GM19468 (cell line): ENCODE measurements around the gene PNKD.
"Not testable (repeated sequence)": the region's sequence is repeated elsewhere in the genome, so short reads cannot be mapped to it uniquely, and the experiment has no call there.

ENCODE experiments used
- ATAC-seq: cut with Tn5 transposase; IDR thresholded peaks from one replicate; pipeline ENCODE4 v1.9.1; 2021; ENCODE audit warnings: mild to moderate bottlenecking, moderate library complexity, moderate number of reproducible peaks; ENCODE audit not compliant: unreplicated experiment; ENCODE audit errors: extremely low read depth

The PNKD gene

DNA sequence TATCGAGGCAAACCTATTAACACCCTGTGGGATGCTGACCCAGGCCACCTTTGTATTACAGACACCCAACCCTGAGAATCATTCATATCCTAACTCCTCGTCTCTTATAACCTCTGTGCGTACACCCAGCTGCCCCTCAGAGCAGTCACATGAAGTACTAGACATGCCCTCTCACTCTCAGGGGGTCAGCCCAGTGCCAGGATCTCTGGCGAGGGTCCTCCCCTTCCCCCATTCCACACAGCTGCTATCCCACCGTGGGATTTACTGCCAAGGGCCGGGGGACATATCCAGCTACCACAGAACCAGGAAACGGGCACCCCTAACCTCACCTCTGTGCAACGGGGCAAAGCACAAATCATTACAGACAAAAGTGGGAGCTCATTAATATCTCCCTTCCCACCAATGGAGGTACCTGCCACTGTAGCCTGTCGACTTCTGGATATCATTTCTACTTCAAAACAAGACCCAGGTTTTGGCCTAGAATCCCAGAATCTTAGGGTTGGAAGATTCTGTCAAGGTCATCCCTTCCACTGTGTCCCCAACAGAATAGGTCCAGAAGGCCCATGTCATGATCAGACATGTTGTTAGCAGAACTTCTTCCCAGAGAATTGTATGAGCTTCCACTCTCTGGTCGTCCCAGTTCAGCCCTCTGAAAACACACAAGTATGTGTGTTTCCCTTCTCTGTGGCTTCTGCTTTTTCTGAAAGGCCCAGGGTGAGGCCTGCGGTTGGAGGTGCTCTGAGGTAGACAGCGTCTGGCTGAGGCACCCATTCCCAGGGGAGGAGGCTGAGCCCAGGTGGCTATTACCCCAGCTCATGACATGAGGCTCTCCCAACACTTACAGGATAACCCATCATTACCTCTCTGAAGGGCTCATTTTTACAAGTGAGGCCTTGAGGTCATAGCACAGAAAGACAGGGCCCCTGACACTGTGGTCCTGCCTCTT, 20.3 kb downstream of the PNKD start:
- no peak for ATAC-seq

DNA sequence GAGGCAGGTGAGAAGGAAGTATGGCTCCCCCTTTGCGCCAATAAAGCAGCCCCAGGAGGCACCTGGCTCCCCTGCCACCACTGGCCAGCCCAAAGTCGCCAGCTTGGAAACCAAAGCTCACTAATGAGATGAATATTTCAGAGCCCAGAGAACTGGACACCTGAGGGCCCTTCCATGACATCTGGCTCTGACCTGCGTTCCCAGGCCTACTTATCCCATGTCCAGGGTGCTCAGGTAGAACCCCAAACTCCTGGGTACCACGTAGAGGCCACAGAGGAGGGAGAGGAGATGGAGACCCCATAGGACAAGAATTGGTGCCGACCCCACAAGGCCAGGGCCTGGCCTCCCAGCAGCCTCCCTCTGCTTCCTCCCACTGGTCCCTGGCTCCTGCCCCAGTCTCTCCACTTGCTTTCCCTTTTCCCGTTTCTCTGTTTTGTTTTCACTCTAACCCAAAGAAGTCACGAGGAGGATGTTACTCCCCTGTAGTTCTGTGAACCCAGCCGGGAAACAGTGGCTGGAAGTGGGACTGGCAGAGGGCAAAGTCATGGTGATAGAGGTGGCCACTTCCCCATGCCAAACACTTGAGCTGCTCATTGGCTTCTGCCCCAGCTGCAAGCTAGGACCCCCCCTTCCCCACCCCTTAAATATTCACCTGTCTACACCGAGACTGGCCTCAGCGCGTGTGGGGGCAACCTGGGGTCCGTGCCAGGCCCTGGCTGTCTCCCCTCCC, 21.2 kb downstream of the PNKD start:
- ATAC-seq = no peak

DNA sequence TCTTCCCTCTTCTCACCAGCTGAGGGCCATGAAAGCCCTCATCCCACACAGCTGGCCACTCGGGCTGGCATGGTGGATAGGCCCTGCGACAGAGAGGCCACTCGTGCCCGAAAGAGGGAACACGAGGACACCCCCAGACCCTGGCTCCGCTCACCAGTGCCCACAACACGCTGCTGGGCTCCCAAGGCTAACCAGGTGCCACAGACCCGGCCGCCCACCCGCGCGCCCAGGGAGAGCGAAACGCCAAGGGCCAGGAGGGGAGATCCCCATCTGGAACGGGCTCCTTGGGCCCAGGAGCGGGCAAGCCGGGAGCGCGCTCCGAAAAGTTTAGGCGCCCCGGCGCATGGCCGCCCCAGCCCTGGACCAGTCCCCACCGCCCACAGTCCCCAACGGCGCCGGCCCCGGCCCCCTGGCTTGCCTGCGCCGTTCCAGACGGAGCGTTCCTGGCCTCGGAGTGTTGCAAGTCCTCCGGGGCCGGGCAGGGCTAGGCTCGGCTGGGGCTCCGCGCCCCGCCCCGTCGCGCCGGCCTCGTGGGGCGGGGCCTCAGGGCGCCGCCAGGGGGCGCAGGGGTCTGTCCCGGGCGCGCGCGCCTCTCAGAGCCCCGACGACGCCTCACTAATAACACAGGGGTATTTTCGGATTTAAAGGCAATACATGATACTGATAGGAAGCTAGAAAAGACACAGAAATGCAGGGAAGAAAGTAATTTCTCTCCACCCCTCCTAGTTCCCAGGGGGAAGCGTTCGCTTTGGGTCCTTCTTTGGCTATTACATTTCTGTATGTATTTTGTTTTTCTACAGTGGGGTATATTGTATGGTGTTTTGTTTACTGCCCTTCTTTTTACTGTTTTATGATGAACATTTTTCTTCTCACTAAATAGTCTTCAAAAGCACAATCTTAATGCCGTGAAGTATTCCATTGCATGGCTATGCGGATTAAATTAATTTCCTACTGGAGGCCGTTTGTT, 22.0 kb downstream of the PNKD start, which contains the start of gene TMBIM1:
TSS of gene TMBIM1 (minus strand) at position 456 of the 967 bp plus-strand sequence. CDS start 10,362 bp downstream, outside the sequence.
- peak; percentile 78 for ATAC-seq

DNA sequence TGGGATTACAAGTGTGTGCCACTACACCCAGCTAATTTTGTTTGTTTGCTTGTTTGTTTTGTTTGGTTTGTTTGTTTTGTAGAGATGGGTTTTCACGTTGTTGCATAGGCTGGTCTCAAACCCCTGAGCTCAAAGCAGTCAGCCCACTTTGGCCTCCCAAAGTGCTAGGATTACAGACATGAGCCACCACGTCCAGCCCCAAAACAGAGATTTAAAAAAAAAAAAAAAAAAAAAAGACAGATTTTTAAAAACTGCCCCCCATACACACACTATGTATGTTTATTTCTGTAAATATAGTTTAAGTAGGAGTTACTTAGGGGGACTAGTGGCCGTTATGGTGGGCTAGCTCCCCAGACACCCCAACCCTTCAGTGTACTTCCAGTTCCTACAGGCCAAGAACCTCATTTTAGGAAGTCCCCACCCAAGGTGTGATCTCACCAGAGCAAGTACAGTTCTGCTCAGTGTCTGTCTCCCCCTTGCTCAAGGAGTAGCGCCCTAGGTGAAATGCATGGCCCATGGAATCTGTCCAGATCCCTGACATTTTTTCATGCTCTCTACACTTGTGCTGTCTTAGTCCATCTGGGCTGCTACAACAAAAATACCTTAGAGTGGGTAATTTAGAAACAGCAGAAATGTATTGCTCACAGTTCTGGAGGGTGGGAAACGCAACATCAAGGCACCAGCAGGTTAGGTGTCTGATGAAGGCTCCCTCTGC, 23.6 kb downstream of the PNKD start:
- no peak for ATAC-seq

DNA sequence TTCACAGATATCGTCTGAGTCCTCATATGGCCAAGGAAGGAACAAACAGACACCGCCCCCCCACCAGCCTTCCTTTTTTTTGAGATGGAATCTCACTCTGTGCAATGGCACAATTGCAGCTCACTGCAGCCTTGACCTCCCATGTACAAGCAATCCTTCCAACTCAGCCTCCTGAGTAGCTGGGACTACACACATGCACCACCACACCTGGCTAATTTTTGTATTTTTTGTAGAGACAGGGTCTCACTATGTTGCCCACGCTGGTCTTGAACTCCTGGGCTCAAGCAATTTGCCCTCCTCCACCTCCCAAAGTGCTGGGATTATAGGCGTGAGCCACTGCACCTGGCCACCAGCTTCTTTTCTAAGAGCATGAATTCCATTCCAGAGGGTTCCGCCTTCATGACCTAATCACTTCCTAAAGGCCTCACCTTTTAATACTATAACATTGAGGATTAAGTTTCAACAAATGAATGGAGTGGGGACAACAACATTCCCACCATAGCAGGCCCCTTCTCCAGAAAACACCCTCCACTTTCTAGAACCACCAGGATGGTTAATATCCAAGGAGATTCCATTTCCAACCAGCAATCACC, 24.2 kb downstream of the PNKD start:
- no peak for ATAC-seq

DNA sequence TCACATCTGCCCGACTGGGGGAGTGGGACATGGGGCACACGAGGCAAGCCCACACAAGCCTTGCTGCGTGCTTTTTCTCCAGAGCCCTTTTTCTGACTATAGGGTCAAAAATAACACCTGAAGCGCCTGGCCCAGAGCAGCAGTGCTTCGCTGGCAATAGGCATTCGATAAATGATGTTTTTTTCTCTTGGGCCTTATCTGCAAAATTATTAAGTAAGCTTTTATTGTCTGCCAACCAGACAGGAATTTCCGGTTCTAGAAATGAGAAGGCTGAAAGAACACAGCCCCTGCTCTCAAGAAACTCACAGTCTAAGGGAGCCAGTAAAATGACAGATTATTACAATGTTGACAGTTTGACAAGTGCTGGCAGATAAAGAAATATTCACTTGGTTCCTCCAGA, 24.7 kb downstream of the PNKD start:
- ATAC-seq = no peak

DNA sequence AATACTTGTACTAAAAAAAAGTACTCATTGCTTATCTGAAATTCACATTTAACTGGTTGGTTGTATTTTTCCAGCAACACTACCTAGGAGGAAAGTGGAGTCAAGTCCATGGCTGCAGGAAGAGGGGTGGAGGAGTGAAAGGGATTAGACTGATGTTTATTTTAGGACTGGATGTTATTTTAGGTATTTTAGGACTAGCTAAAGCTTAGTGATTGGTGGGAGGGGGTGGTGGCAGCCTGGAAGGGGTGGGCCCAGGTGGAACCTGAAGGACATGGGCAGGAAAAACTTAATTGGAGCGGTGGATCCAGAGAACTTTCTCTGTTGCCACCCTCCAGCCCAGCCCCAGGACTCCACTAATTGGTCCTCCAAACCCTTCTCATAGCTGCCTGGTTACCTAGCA, 25.9 kb downstream of the PNKD start:
- no peak for ATAC-seq

DNA sequence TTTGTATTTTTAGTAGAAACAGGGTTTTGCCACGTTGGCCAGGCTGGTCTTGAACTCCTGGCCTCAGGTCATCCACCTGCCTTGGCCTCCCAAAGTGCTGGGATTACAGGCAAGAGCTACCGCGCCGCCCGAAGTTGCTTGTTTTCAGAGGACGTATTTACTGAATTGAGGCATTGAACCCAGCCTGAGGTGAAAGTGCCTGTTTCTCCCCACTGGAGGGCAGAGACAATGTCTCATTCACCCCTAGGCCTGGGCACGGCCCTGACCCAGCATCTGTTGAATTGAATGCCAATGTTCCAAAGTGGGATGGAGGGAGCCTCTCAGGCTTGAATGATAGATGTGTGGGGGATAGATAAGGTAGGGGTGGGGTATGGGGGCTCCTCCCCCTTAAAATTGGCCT, 26.5 kb downstream of the PNKD start:
- ATAC-seq = no peak

DNA sequence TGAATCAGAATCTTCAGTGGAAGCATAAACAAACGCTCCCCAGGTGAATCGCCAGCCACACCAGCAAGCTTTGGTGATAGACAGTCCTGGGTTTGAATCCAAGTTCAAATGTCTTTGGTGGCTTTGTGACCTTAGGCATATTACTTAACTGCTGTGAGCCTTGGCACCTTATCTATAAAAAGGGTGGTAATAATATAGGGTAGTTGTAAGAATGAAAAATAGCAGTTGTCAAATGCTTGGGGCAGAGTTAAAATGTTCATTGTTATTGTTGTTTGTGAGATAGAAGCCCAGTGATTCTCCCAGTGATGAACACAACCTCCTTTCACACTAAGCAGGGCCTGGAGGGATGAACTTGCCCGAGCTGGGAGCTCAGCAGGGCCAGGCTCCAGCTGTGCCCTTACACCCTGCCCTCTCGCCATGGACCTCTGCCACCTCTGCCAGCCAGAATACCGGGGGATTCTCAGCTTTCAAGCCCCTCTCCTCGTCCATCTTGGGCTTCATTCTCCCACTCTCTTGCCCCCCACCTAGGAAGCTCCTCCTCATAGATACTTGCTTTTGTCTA, 28.1 kb downstream of the PNKD start:
- ATAC-seq = no peak

DNA sequence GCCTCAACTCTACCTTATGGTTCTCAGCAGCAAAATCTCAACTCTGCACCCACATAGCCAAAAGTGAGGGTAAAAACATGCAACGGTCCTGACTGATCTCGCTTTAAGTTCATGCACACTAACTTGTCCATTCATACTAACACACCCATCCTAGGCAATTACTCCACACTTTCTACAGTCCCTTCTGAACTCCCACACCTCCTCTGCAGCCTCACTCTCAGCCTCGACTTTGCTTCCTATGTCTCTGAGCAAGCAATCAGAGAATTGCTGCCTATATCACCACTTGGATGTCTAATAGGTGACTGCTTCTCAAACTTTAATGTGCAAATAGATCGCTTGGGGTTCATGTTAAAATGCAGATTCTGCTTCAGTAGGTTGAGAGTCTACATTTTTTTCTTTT, 29.8 kb downstream of the PNKD start:
- ATAC-seq = no peak

DNA sequence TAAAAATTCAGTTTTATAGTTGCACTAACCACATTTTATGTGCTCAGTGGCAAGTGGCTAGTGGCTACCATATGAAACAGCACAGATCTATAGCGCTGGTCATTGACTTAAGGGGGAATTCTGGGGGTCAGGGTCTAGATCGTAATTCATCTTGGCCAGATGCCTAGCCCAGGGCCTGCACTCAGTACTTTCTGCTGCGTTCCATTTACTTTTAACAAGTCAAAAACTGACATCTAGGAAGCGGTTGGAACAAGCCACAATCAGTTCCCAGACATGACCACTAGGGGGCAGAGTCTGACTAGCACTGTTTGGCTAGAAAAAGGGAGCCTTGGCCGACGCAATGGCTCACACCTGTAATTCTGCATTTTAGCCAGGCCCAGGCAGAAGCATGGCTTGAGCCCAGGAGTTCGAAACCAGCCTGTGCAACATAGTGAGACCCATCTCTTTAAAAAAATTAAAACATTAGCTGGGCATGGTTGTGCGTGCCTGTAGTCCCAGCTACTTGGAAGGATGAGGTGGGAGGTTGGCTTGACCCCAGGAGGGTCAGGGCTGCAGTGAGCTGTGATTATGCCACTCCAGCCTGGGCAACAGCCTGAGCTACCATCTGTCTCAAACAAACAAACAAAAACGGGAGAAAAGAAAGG, 31.0 kb downstream of the PNKD start:
- no peak for ATAC-seq

DNA sequence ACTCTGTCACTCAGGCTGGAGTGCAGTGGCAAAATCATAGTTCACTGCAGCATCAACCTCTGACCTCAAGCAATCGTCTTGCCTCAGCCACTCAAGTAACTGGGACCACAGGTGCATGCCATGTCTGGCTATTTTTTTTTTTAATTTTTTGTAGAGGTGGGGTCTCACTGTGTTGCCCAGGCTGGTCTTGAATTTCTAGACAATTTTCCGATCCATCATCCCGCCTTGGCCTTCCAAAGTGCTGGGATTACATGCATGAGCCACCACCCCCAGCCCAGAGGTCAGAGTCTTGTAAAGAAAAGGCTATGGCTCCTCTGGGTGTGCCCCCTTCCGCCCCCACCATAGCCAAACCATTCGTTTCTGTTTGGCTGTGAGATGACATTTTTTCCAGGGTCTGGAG, 35.1 kb downstream of the PNKD start:
- ATAC-seq = no peak

DNA sequence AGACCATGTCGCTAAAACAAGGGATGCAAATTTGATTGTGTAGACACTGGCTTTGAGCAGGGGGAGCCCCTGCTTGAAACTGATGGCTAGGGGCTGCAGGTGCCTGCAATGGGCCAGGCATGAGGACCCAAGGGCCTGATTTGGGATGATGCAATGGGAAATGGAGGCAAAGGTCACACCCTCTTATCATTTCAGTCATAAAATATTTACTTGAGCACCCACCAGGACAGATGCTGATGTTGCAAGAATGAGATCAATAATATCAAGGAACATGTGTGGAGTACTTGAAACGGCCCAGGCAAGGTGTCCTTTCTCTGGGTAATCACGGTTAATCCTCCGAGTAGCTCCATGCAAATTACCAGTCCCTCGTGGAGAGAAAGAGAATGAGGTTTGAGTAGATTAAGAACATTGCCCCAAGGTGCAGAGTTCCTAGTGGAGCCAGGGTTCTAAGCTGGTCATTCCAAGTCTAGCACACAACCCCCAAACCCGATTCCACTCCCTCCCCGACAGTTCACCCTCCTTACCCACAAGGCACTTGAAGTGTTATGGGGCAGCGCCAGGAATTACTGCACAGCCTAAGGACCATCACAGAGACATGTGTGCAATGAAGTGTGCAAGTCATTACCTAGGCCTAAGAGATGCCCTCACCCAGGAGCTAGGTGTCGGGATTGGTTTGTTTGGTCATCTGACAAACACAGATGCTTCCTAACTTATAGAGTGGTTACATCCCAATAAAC, 36.0 kb downstream of the PNKD start:
- no peak for ATAC-seq

DNA sequence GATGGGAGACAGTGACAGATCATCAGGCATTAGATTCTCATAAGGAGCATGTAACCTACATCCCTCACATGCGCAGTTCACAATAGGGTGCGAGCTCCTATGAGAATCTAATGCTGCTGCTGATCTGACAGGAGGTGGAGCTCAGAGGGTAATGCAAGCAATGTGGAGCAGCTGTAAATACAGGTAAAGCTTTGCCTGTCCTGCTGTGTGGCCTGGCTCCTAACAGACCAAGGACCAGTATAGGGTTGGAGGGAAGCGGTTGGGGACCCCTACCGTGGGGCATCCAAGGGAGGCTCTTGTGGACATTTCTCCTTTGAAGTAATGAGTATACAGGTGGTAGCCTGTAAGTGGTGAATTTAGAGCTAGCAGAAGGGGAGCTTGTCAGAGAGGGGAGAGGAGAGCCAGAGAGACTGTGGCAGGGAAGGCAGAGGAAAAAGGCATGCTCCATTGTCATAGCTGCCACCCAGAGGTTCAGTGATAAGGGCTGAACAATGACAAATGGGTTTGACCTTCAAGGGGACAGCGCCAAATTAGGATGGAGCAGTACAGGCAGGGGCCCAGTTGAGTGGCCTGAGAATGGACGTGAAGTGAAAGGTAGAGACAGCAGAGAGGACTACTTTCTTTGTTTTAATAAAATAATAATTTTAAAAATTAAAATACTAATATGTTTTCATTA, 37.2 kb downstream of the PNKD start:
- no peak for ATAC-seq

DNA sequence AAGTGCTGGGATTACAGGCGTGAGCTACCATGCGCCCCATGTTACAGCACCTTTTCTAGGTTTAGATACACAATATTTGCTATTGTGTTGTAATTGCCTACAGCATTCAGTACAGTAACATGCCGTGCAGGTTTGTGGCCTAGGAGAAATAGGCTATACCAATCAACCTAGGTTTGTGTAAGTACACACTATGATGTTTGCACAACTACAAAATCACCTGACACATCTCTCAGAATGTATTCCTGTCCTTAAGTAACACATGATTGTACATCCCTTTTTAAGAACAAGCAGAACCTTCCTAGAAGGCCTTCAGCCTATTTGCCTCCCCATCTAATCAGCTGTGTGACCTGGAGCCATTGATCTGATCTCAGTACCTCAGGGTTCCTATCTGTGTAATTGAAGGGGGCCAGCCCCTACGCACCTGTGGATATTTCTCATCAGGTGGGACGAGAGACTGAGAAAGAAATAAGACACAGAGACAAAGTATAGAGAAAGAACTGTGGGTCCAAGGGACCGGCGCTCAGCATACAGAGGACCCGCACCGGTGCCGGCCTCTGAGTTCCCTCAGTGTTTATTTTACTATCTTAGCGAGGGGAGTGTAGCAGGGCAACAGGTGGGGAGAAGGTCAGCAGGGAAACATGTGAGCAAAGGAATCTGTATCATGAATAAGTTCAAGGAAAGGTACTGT, 40.7 kb downstream of the PNKD start:
- no peak for ATAC-seq

DNA sequence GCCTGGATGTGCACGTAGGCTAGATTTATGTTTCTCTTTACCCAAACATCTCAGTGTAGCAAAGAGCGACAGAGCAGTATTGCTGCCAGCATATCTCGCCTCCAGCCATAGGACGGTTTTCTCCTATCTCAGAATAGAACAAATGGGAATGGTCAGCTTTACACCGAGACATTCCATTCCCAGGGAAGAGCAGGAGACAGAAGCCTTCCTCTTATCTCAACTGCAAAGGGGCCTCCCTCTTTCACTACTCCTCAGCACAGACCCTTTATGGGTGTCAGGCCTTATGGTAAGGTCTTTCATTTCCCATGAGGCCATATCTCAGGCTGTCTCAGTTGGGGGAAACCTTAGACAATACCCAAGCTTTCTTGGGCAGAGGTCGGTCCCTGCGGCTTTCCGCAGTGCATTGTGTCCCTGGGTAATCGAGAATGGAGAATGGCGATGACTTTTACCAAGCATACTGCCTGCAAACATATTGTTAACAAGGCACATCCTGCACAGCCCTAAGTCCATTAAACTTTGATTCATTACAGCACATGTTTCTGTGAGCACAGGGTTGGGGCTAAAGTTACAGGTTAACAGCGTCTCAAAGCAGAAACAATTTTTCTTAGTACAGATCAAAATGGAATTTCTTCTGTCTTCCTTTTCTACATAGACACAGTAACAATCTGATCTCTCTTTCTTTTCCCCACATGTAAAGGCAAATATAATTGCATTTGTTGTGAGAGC, 41.4 kb downstream of the PNKD start:
- not testable (repeated sequence) for ATAC-seq
